Esophagus muscularis mucosa (tissue), 4 donors: ENCODE measurements around the gene LENG1. TPM values are rescaled to one million over a fixed set of nuclear protein-coding genes. Genes with fewer than 3 reads are reported as not detected.

Experiments used
- DNase-seq: peaks from one replicate; pipeline ENCODE4 v3.0.0-alpha.2; 2017; ENCODE audit errors: extremely low spot score
- H3K27ac ChIP-seq, 4 donors: fragments of 200-600 bp; sonication (generic); replicated peaks in 1 of 4; 1 replicate in 3 of 4; 2 replicates in 1 of 4; pipeline ENCODE4 v1.5.1; 2016 to 2019; ENCODE audit warnings: mild to moderate bottlenecking in 1 of 4
- H3K27me3 ChIP-seq, 4 donors: fragments of 200-600 bp; sonication (generic); one replicate each; pipeline versions ENCODE4 v1.5.1 to v1.6.0; 2016 to 2019
- H3K36me3 ChIP-seq, 4 donors: fragments of 200-600 bp; sonication (generic); one replicate each; pipeline ENCODE4 v1.5.1; 2016 to 2019
- H3K4me1 ChIP-seq, 4 donors: fragments of 200-600 bp; sonication (generic); one replicate each; pipeline ENCODE4 v1.5.1; 2016 to 2019
- H3K4me3 ChIP-seq, 4 donors: fragments of 200-600 bp; sonication (generic); 1 replicate in 2 of 4; 2 replicates in 2 of 4; pipeline ENCODE4 v1.5.1; 2016 to 2019; ENCODE audit warnings: mild to moderate bottlenecking in 4 of 4, moderate library complexity in 1 of 4
- H3K9me3 ChIP-seq, 4 donors: fragments of 200-600 bp; sonication (generic); 1 replicate in 3 of 4; 2 replicates in 1 of 4; pipeline ENCODE4 v1.5.1; 2016 to 2019
- EP300 ChIP-seq: sonication (generic); formaldehyde crosslinking; IDR thresholded peaks from one replicate; pipeline ENCODE4 v1.6.1; 2017; ENCODE audit warnings: antibody characterized with exemption
- POLR2A ChIP-seq: fragments of 450-650 bp; IDR thresholded peaks from one replicate; pipeline ENCODE4 v1.6.1; 2017; ENCODE audit warnings: antibody characterized with exemption, moderate library complexity, mild to moderate bottlenecking, low read depth
- POLR2AphosphoS5 ChIP-seq, 2 donors: sonication (generic); formaldehyde crosslinking; IDR thresholded peaks; one replicate each; pipeline ENCODE4 v1.6.1; 2017; ENCODE audit warnings: antibody characterized with exemption in 2 of 2
- WGBS: methylation state at CpG from one replicate; pipeline ENCODE4 v1.1.5; 2018; 5-methylcytosine and 5-hydroxymethylcytosine counted together
- intact Hi-C: fragments of 100-400 bp; cut with DNase I; formaldehyde crosslinking; loops from one replicate; pipeline ENCODE4 v1.15.1; 2023
- total RNA-seq, 4 donors: library from RNA; depleted of rRNA; stranded (reverse); fragments of >200 nt; gene quantifications; one replicate each; pipeline versions ENCODE4 v1.1.0 to v1.2.1, GENCODE V29; 2016
- TF ChIP-seq, protein P1 (sequence below), 3 experiments: fragments of 200-600 bp in 2 of 3; fragments of 450-650 bp in 1 of 3; sonication (generic) in 2 of 3; IDR thresholded peaks; one replicate each; pipeline ENCODE4 v1.5.1; 2017 to 2019; ENCODE audit warnings: antibody characterized with exemption in 3 of 3, mild to moderate bottlenecking in 2 of 3, moderate library complexity in 1 of 3

The LENG1 gene
- total RNA-seq, 4 donors from 2014 or later, result 10.0 to 12.7 (median 11.5) TPM

- H3K27ac ChIP-seq, result peak overlapping the region; percentile 12 to 67 (median 56)
- 73% methylated on average over 13 of the region's 13 CpGs for WGBS
- intact Hi-C loops, result no loop called here
- peak overlapping the region in 1 of 4 donors; percentile 4 for H3K4me3 ChIP-seq
- TF ChIP-seq POLR2AphosphoS5 (IDR thresholded peaks at IDR 0.05), result no peak
- TF ChIP-seq EP300, result no peak
- TF ChIP-seq, protein P1, sequence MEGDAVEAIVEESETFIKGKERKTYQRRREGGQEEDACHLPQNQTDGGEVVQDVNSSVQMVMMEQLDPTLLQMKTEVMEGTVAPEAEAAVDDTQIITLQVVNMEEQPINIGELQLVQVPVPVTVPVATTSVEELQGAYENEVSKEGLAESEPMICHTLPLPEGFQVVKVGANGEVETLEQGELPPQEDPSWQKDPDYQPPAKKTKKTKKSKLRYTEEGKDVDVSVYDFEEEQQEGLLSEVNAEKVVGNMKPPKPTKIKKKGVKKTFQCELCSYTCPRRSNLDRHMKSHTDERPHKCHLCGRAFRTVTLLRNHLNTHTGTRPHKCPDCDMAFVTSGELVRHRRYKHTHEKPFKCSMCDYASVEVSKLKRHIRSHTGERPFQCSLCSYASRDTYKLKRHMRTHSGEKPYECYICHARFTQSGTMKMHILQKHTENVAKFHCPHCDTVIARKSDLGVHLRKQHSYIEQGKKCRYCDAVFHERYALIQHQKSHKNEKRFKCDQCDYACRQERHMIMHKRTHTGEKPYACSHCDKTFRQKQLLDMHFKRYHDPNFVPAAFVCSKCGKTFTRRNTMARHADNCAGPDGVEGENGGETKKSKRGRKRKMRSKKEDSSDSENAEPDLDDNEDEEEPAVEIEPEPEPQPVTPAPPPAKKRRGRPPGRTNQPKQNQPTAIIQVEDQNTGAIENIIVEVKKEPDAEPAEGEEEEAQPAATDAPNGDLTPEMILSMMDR (IDR thresholded peaks at IDR 0.05), result no peak
- TF ChIP-seq POLR2A, result no peak
- no peaks in the 10 kb centered on the region for H3K27me3 ChIP-seq
- H3K4me1 ChIP-seq, result peaks cover 79 to 87% (median 87%) of the 10 kb centered on the region in 4 donors
- peaks cover 46 to 73% (median 67%) of the 10 kb centered on the region in 4 donors for H3K36me3 ChIP-seq
- no peak for DNase-seq
- H3K9me3 ChIP-seq, result no peaks in the 10 kb centered on the region
Measured at GRCh38 chr19:54206831-54207177, 47.3 kb upstream of the LENG1 start.

- Histone ChIP-seq H3K36me3 (peaks cover 46 to 79% (median 69%) of the 10 kb centered on the region in 4 donors), H3K27me3 (no peaks in the 10 kb centered on the region), H3K27ac (peak overlapping the region in 1 of 4 donors; percentile 67), H3K9me3 (no peaks in the 10 kb centered on the region), H3K4me3 (peak overlapping the region in 1 of 4 donors; percentile 4), H3K4me1 (peaks cover 85 to 93% (median 93%) of the 10 kb centered on the region in 4 donors)
- WGBS, result 89% methylated on average over 23 of the region's 27 CpGs
- no peak for DNase-seq
- TF ChIP-seq, protein P1 (IDR thresholded peaks at IDR 0.05), result no peak
- TF ChIP-seq EP300 (no peak), POLR2AphosphoS5 (IDR thresholded peaks at IDR 0.05) (no peak), POLR2A (no peak)
- intact Hi-C loops, result no loop called here
Measured at GRCh38 chr19:54206030-54206830, 46.7 kb upstream of the LENG1 start.

- intact Hi-C loops, result loop anchor here (5.0 kb wide), 1 partner anchor 38 kb away; no protein-coding TSS in a partner anchor
- no peak for DNase-seq
Measured at GRCh38 chr19:54204767-54205468, 45.4 kb upstream of the LENG1 start.

DNA sequence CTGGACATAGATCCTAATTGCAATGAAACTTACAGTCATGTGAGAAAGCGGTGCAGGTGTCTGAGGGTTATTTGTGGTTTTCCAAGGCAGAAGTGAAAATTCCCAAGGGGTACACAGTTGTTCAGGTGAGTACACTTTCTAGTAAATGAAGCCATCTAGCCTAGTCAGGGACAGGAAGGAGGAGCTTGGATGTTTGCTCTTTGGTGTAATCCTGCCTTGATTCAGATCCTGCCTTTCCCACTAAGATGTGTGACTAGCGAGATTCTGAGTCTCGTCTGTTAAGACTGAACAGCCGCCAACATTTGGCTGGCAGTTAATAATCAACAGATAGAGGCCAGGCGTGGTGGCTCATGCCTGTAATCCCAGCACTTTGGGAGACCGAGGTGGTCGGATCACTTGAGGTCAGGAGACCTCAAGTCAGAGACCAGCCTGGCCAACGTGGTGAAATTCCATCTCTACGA is 43.7 kb upstream of the LENG1 start:
- Histone ChIP-seq H3K27me3 (no peaks in the 10 kb centered on the region), H3K4me1 (peaks cover 57 to 78% (median 74%) of the 10 kb centered on the region in 4 donors), H3K4me3 (no peak overlapping the region), H3K27ac (no peak overlapping the region), H3K9me3 (no peaks in the 10 kb centered on the region), H3K36me3 (peaks cover 46 to 69% (median 65%) of the 10 kb centered on the region in 4 donors)
- TF ChIP-seq, protein P1 (IDR thresholded peaks at IDR 0.05), result no peak
- TF ChIP-seq EP300 (no peak), POLR2A (no peak), POLR2AphosphoS5 (IDR thresholded peaks at IDR 0.05) (no peak)
- intact Hi-C loops, result loop anchor here (5.0 kb wide), 1 partner anchor 36 kb away; no protein-coding TSS in a partner anchor
- WGBS, result 48% methylated on average over 9 of the region's 9 CpGs
- DNase-seq, result no peak

More at GRCh38 chr19:54204767-54205468, 45.4 kb upstream of the LENG1 start:
- peaks cover 46 to 79% (median 69%) of the 10 kb centered on the region in 4 donors for H3K36me3 ChIP-seq
- no peaks in the 10 kb centered on the region for H3K27me3 ChIP-seq
- WGBS, result 86% methylated on average over 4 of the region's 4 CpGs
- no peak overlapping the region for H3K4me3 ChIP-seq
- H3K27ac ChIP-seq, result no peak overlapping the region
- no peak for TF ChIP-seq POLR2AphosphoS5 (IDR thresholded peaks at IDR 0.05)
- peaks cover 75 to 91% (median 88%) of the 10 kb centered on the region in 4 donors for H3K4me1 ChIP-seq
- no peaks in the 10 kb centered on the region for H3K9me3 ChIP-seq

- peaks cover 50 to 68% (median 64%) of the 10 kb centered on the region in 4 donors for H3K4me1 ChIP-seq
- TF ChIP-seq POLR2AphosphoS5 (IDR thresholded peaks at IDR 0.05) (no peak), EP300 (no peak)
- H3K27ac ChIP-seq, result peak overlapping the region in 3 of 4 donors; percentile 91 to 97 (median 93)
- peak overlapping the region; percentile 53 to 81 (median 76) for H3K4me3 ChIP-seq
- H3K36me3 ChIP-seq, result peaks cover 38 to 58% (median 54%) of the 10 kb centered on the region in 4 donors
- DNase-seq, result no peak
- H3K9me3 ChIP-seq, result no peaks in the 10 kb centered on the region
- intact Hi-C loops, result loop anchor here (5.0 kb wide), 1 partner anchor 35 kb away; no protein-coding TSS in a partner anchor
- WGBS, result 74% methylated on average over 13 of the region's 13 CpGs
- no peaks in the 10 kb centered on the region for H3K27me3 ChIP-seq
Measured at GRCh38 chr19:54201980-54202379, 42.5 kb upstream of the LENG1 start.
